ENCODE data around the gene RASA4B. TPM values are rescaled to one million over a fixed set of nuclear protein-coding genes. Genes with fewer than 3 reads are reported as not detected.
A peak's percentile ranks its signal among the peaks of the same experiment; 100 is the strongest.
"Not testable (repeated sequence)": the region's sequence is repeated elsewhere in the genome, so short reads cannot be mapped to it uniquely, and the experiment has no call there.

The RASA4B gene
- total and polyA plus RNA-seq, 9 of the 15 experiments (the other 6 are each of a cell fraction or from before 2014, with no cell fraction given) = 0.01 to 2.9 (median 1.5) TPM; not detected in 1

DNA sequence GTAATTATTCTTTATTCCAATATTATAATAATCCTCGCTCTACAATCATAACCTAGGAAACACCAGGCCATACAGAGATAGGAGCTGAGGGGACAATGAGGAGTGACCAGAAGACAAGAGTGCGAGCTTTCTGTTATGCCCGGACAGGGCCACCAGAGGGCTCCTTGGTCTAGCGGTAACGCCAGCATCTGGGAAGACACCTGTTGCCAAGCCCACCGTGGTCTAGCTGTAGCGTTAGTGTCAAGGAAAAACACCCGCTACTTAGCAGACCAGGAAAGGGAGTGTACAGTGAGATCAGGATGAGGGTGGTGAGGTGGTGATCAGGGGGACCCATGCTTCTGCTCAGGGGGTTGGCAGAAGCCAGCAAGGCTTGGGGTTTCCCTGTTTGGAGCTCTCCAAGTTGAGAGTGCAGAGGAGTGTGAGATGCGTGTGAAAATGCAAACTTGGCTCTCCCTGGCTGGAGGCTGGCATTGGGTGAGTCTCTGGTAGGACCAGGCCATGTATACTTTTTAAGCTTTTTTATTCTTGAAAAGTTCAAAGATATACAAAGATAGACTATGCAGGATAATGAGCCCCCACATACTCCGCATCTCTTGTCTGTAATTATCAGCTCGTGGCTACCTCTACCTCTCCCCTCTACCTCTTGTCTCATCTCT lies 37.5 kb downstream of the RASA4B start (continued):
- TF ChIP-seq, protein P1, sequence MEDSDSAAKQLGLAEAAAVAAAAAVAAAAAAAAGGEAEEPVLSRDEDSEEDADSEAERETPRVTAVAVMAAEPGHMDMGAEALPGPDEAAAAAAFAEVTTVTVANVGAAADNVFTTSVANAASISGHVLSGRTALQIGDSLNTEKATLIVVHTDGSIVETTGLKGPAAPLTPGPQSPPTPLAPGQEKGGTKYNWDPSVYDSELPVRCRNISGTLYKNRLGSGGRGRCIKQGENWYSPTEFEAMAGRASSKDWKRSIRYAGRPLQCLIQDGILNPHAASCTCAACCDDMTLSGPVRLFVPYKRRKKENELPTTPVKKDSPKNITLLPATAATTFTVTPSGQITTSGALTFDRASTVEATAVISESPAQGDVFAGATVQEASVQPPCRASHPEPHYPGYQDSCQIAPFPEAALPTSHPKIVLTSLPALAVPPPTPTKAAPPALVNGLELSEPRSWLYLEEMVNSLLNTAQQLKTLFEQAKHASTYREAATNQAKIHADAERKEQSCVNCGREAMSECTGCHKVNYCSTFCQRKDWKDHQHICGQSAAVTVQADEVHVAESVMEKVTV (CRISPR knock-in tag; IDR thresholded peaks at IDR 0.05) = peak; percentile 46; the same call in 1 of the 2 replicates
- TF ChIP-seq SMC3 (conservative IDR thresholded peaks at IDR 0.05; ENCODE audit: insufficient read depth, low read depth, low read length) (0 out of 2 replicates have a peak, but pooled peaks have one; percentile 12), NR4A1 (tag; IDR thresholded peaks at IDR 0.05) (0 out of 2 replicates have a peak, but pooled peaks have one; percentile 29), ARID2 (IDR thresholded peaks at IDR 0.05) (peak; percentile 38; the same call in 1 of the 2 replicates), NBN (IDR thresholded peaks at IDR 0.05; ENCODE audit: low read depth) (0 out of 2 replicates have a peak, but pooled peaks have one; percentile 30), ARID1B (IDR thresholded peaks at IDR 0.05) (peak; percentile 22; the same call in 1 of the 2 replicates), CC2D1A (IDR thresholded peaks at IDR 0.05) (peak; percentile 49; the same call in 1 of the 2 replicates), MTA3 (IDR thresholded peaks at IDR 0.05; ENCODE audit: borderline replicate concordance) (0 out of 2 replicates have a peak, but pooled peaks have one; percentile 45), ELF4 (CRISPR knock-in tag; IDR thresholded peaks at IDR 0.05) (0 out of 2 replicates have a peak, but pooled peaks have one; percentile 14), ZC3H8 (IDR thresholded peaks at IDR 0.05) (0 out of 2 replicates have a peak, but pooled peaks have one; percentile 49), ZBTB2 (IDR thresholded peaks at IDR 0.05) (0 out of 2 replicates have a peak, but pooled peaks have one; percentile 33), CTBP1 (IDR thresholded peaks at IDR 0.05; ENCODE audit: borderline replicate concordance) (peak; percentile 29; the same call in 1 of the 2 replicates), SMAD4 (CRISPR knock-in tag; conservative IDR thresholded peaks at IDR 0.05) (0 out of 2 replicates have a peak, but pooled peaks have one; percentile 22), MTA1 (IDR thresholded peaks at IDR 0.05; ENCODE audit: borderline replicate concordance) (0 out of 2 replicates have a peak, but pooled peaks have one; percentile 24), GATAD2A (IDR thresholded peaks at IDR 0.05) (peak; percentile 69; the same call in 1 of the 2 replicates), HLTF (IDR thresholded peaks at IDR 0.05) (0 out of 2 replicates have a peak, but pooled peaks have one; percentile 56), RFX1 (IDR thresholded peaks at IDR 0.05) (peak; percentile 42; the same call in 1 of the 2 replicates)
- TF ChIP-seq NR4A1 (CRISPR knock-in tag; IDR thresholded peaks at IDR 0.05) = not testable (repeated sequence)
- TF ChIP-seq, protein P2, sequence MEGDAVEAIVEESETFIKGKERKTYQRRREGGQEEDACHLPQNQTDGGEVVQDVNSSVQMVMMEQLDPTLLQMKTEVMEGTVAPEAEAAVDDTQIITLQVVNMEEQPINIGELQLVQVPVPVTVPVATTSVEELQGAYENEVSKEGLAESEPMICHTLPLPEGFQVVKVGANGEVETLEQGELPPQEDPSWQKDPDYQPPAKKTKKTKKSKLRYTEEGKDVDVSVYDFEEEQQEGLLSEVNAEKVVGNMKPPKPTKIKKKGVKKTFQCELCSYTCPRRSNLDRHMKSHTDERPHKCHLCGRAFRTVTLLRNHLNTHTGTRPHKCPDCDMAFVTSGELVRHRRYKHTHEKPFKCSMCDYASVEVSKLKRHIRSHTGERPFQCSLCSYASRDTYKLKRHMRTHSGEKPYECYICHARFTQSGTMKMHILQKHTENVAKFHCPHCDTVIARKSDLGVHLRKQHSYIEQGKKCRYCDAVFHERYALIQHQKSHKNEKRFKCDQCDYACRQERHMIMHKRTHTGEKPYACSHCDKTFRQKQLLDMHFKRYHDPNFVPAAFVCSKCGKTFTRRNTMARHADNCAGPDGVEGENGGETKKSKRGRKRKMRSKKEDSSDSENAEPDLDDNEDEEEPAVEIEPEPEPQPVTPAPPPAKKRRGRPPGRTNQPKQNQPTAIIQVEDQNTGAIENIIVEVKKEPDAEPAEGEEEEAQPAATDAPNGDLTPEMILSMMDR (IDR thresholded peaks at IDR 0.05 in 2 of 3, conservative IDR thresholded peaks at IDR 0.05 in 1 of 3; ENCODE audit: insufficient read depth in 2 of 3, low read depth in 1 of 3, low read length in 3 of 3) = peak; percentile 33 to 47 (median 35)
